GM19043 (cell line): ENCODE results near the gene IL17F.
"Not testable (repeated sequence)": the region's sequence is repeated elsewhere in the genome, so short reads cannot be mapped to it uniquely, and the experiment has no call there.

ENCODE experiments used
- ATAC-seq: cut with Tn5 transposase; IDR thresholded peaks from one replicate; pipeline ENCODE4 v1.9.1; 2021; ENCODE audit warnings: low read depth; ENCODE audit not compliant: unreplicated experiment

The IL17F gene

DNA sequence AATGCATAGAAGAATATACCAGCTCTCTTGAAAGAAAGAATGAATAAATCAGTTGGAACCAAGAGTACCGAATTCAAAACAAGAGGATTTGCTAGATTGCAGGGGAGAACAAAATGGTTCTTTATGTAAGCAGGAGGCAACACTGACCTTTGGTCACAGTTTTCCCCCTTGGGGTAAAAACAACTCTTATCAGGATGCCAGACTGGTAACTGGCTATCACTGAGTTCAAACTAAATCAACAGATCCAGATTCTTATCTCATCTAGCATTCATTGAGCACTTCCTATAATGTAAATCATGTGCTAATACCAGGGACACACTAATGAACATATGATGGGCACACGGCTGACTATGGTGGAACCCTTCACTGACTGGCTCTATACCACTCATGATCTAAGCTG lies 4.8 kb upstream of the IL17F start:
- no peak for ATAC-seq

DNA sequence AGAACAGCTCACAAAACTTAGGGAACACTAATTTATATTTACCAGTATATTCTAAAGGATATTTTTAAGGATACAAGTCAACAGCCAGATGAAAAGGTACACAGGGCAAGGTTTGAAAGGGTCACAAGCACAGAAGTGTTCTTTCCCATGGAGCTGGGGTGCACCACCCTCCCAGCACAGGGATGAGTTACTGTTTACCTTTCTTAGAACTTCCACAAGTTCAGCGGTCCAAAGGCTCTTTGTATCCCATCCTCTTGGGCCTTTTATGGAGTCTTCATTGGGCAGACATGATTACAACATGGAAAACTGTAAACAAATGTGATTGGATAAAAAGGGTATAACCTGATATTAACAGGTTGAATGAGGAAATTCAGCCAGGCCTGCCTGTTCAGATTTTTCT lies 1.1 kb upstream of the IL17F start:
- ATAC-seq = no peak

DNA sequence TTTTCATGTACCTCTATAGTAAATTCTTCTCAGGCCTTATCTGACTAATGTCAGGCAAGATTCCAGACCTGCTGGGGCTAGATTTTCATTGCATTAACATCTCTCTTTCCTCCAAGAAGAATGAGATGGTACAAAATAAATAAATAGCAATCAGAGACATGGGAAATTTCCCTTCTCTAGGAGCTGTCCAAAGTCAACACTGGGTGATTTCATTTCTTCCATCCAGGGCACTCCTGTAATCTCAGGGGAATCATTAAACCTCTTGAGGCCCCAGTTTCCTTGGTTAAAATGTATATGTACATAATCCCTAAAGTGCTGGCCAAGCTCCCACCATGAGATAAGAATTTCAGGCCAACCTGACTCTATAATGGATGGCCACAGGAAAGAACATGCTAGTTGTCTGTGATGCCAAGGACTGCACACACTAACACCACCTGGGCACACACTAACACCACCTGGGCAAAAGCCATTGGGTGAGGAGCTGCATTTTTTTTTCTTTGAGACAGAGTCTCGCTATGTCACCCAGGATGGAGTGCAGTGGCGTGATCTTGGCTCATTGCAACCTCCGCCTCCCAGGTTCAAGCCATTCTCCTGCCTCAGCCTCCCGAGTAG lies 912 bp downstream of the IL17F start:
- no peak for ATAC-seq

DNA sequence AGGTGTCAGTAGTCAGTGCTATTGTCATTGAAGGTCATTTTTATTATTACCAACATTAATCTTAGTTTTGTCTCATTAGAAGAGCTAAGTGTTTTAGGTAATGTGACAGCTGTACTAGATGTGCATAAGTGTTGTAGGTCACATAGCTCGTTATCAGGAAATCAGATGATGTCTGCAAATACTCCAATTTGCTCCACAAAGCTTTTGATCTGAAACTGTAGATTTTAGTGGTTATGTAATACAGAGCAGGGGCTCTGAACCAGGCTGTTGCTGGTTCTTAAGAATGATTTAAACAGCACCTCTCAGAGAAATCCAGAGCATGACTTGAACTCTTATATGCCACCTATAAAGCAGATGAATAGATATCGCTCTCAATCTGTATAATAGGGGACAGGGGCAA lies 2.5 kb downstream of the IL17F start:
- ATAC-seq = no peak

DNA sequence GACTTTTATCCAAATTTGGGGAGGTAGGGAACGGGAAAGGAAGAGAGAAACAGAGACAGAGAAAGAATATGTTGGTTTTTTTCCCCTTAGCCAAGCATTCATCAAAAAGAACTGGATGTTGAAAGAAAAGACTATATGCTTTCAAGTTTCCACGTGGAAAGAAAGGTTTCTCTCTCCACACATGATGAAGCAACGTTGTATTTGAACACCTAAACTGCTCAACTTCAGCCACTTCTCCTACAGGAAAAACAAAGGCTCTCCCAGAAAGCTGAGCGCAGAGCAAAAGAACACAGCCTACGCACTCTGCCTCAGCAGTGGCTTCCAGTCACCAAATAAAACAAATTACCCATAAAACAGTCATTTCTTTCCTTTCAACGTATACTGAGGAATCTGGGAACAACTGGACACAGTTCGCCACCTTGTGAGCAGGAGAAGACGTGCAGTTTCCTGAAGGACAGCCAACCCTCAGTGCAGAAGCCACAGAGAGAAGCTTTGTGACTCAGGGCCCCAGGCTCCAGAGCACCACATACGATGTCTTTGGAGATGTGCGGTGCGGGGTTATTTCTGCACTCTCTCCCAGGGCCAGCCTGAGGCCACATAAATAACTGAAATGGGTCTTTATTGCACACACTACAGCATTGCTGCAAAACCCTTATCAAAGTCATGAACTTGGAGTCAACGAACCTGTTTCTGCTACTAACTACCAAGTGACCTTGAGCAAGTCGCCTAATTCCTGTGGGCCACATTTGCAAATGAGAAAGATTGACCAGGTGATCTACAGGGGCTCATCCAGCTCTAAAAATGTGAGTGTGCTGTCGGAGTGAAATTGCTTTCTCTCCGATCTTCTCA lies 10.1 kb downstream of the IL17F start:
- peak; percentile 75 for ATAC-seq

DNA sequence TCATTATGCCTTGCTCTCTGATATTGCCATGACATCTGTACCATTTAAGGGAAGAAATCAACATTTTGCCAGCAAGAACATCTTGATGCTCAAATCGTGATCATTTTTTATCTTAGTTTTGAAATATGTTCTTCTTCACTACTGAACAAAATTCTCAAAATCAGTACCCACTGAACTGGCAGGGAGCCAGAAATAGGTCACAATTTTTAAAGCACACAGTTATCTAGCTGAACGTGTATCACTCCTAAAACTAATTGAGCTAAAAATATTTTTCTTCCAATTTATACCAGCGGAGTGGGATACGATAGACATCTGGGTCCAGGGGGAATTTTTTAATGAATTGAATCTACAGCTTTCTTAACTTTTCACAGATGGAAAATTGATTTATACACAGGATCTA lies 11.3 kb downstream of the IL17F start:
- no peak for ATAC-seq

DNA sequence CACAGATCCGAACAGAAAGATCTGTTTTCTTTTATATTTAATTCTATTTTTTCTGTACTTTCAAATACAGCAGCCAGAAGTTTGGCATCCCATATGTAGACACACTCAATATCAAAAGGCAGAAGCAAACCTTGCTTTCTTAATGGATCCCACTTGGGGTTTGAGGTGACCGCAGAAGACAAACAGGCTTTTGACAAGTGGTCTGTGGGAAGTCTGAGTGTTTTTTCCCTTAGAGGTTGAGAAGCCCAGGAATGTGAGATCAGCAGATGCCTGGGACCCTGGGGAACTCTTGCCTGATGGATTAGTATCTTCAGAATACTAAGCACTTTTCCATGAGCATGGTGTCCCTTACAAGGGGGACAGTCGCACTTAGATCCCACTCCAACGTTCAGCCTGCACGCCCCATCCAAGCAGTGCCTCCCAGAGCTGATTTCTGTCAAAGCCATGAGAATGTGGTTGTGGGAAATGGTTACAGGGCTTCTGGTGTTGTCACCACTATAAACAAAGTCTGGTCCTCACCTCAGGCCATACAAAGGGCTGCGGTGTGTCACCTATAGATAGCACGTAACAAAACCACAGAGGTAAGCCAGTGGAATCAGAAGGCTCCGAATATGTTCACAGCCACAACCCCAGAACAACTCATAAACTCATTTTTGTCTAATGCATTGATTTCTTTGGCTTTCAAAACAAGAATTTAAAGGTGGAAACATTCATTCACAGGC lies 12.7 kb downstream of the IL17F start:
- no peak for ATAC-seq

DNA sequence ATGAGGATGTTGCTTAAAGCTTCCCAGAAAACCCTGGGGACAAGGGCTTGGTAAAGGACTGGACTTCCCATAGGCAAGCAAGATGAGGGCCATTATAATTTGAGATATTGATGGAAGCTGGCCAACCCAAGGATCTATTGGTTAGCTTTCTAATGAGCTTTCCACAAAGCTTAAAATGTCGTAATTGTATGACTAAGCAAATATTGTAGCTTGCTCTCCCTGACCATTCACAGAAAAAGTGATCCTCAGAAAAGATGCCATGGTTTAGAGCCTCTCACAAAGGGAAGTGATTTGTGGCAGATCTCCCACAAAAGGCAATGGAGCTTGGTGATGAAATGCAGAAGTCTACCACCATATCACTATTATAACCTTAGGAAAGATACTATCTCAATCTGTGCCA lies 13.6 kb downstream of the IL17F start:
- ATAC-seq = no peak

DNA sequence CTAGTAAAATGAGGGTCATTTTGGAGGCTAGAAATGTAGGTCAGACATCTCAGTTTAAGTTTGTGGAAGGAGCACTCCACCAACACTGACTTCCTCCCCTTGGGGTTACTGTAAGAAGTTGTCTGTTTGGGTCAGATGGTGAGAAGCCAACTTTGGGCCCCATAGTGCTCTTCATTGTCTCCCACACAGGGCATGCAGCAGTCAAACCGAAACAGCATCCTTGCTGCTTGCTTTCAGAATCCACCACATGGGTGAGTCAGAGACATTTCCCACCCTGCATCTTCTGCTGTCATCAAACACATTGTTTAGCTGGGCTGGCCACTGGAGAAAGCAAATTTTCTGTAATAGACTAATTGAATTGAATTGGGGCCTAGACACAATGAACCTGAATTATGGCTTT lies 16.8 kb downstream of the IL17F start:
- peak; percentile 100 for ATAC-seq

DNA sequence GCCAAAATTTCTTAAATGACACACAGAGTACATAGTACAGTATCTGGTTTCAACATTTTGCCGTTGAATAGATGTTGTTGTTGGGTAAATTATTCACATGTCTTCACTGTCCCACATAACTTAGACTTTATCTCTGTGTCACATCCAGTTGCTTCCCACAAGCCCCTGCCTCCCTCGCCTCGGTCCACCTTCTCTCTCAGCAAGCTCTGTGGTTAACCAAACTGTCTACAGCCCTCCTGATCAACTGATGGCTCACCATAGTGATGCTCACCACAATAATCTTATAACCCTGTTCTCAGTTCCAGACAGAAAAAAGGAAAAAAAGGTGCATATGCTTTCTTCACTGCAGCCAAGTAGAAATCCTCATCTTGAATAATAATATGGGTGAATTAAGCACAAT lies 23.0 kb downstream of the IL17F start:
- ATAC-seq = no peak

DNA sequence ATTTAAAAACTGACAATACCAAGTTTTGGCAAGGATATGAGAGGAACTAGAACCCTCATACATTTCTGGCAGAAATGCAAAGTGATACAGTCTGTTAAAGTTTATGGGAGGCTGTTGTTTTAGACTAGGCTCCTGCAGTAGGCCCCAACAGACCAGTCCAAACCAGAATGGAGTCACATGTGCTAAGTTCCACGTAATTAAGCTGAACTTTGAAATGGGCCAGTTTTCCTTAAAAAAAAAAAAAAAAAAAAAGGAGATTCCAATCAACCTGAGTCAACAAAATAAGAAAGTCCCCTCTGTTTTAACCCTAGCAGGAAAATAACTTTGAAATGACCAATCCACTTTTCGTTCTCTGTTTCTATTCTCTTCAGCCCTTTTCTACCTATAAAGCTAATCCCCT lies 26.5 kb downstream of the IL17F start:
- no peak for ATAC-seq

DNA sequence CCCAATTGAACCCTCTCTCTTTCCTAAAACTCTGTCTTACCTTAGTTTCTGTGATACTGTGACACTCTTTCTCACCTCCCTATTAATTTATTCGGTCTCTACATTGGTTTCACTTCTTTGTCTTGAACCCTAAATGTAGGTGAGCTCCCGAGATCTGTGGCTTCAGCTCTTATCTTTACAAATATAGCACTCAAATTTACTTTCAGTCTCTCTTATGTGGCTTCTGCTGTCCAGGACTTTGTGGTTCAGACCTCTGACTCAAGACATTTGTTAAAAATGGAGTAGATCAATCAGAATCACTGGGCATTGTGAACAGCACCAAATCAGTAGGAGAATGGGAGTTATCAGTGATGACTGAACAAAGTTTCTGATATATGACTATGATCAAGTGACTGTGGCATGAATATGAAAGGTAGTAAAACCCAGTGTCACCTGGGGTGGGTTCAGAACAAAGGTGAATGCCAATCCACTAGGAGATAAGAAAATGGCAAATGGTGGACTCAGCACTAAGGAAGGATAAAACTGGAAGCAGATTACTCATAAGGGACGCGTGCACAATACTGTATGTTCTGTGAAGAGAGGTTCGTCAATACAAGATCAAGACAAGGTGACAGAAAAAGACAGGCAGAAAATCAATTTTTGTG lies 27.2 kb downstream of the IL17F start:
- no peak for ATAC-seq

DNA sequence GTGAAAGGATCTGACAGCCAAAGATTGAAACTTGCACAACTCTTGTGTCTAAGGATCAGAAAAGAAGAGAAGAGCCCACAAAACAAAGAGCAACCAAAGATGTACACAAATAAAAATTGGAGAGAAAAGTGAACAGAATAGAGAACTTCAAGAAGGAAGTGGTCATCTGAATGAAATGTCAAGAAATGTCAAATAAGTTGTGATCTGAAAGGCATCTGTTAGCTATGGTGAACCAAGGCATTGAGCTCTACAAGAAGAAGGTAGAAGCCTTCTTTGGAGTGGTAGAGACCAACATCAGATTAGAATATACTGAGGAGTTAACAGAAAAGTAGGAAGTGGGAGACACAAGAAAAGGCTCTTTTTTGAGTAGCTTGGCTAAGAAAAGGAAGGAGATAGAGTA lies 28.5 kb downstream of the IL17F start:
- no peak for ATAC-seq

DNA sequence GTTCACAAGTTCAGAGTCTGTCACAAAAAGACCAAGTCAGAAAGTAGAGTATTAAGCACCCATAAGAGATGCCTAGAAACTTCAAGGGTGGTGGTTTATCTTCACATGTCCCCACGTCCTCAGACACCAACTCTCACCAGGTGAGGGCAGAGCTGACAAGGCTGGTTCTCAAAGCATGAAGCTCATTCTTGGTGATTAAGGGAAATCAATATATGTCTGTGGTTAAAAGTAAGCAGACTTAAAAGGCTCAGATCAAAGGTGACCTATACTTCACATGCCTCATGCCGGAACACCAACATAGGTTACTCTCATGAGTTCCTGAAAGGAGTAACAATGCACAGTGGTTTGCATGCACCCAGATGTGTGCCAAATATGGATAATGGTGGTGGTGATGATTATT lies 31.2 kb downstream of the IL17F start:
- no peak for ATAC-seq

DNA sequence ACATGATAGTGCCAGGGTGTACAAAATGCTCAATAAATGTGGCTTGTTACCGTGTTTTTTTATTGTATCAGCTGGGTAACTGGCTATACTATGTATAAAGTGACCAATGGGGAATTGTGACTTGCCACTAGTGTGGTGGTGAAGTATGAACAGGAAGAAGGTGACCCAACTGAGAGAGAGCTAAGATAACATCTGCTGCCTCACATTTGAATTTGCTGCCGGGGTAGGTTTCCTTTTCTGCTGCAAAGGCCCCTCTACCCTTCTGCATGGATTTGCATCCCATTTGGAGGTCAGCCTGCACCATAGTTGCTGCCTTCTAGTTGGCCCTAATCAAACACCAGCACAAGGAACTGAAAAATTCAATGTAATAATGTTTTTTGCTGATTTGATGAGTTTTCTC lies 34.1 kb downstream of the IL17F start:
- peak; percentile 85 for ATAC-seq

DNA sequence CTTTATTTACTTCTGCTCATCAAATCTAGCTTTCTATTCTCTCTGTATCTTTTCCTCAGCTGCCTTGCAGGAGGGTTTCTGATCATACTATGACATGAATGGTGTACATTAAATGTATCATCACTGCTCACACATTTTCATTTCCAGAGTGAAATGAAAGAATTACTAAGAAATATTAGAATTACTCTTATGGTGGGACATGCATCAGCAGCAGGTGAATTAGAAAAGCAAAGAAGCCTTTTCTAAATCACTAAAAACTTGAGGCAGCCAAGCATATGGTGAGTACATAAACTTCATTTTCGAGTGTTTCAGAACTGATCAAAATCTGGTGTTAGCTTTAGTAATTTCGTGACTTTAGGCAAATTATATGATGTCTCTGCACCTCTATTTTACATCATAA lies 34.5 kb downstream of the IL17F start:
- ATAC-seq = peak; percentile 39

DNA sequence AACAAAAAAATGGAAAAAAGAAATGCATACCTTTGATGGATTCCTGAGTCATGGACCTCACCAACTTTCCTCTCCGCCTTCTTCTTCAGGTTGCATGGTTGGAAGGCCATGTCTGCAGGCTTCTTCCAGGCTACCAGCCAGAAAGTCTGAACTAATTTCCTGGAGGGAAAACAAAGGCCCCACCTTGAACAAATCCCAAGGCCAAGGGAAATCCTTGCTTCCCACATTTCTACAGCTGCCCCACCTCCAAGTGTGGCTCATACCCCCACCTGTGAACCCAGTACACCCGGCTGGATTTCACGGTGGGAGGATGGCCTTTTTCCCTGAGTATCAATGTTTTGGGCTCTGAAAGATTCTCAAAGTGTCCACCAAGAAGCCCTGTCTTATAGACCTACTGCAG lies 35.7 kb downstream of the IL17F start:
- no peak for ATAC-seq

DNA sequence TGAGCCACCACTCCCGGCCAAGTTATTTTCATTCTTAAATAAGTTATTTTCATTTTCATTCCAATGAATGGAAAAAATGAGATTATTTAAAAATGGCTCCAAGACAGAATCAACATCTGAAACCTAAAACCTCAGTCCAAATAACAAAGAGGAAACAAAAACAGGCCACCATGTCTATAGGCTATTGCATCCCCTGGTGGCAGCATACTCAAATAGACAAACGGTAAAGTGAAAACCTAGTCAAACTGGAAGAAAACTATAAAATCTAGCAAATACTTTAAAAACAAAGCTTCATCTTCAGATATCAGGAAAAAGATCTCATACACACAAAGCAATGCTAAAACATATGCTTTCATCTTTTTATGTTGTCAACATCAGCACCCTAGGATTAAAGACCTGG lies 37.2 kb downstream of the IL17F start:
- no peak for ATAC-seq

DNA sequence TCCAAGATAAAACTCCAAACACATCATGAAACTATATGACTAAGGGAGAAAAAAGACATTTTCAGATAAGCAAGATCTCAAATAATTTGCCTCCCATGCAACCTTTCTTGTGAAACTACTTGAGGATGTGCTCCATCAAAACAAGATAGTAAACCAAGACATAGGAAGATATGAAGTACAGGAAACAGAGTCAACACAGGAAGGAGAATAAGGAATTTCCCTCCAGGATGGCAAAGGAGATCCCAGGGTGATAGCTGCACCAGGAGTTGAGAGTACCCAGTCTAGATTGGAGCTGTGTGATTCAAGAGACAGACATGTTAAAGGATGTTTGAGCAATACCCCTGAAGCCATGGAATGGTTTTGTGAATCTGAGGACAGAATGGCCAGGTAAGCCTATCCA lies 42.8 kb downstream of the IL17F start:
- no peak for ATAC-seq

DNA sequence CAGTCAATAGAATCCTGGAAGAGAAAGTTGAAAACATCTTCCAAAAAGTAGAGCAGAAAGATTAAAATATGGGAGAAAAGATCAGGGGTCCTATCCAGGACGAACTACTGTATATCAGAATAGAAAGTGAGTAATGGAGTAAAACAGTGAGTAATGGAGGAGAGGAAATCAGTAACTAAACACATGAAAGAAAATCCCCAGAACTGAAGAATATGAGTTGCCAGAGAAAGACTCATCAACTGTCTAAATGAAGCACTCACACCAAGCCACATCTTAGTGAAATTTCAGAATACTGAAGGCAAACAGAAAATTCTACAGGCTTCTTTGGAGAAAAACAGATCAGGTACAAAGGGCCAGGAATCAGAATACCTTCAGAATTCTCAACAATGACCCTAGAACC lies 43.3 kb downstream of the IL17F start:
- no peak for ATAC-seq

DNA sequence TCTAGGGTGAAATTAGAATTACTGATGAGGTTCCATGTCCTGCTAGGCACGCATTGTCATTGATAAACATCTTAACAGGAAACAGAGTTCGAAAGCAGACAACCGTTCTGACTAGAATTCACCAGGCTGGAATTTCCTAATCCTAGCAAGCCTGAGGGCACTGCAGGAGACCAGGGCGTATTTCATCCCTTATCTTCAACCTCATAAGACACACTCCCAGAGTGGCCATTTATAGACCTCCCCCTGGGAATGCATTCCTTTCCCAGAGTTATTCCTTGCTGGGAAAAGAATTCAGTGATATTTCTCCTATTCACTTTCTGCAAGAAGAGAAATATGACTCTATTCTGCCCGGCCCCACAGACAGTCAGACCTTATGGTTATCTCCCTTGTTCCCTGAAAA lies 44.2 kb downstream of the IL17F start:
- not testable (repeated sequence) for ATAC-seq
